Activated CD4-positive, alpha-beta T cell treated with anti-CD3 and anti-CD28 coated beads, Interleukin-2, amount 50 U/mL, for 1 hour (primary cell): ENCODE data around the gene IRGC.
A peak's percentile ranks its signal among the peaks of the same experiment; 100 is the strongest.
"Not testable (repeated sequence)": the region's sequence is repeated elsewhere in the genome, so short reads cannot be mapped to it uniquely, and the experiment has no call there.

Experiments
- DNase-seq: peaks from one replicate; pipeline ENCODE4 v3.0.0-alpha.2; 2020

The IRGC gene

GRCh38 chr19:43759515-43759914, 43.6 kb downstream of the IRGC start:
- DNase-seq = no peak

DNA sequence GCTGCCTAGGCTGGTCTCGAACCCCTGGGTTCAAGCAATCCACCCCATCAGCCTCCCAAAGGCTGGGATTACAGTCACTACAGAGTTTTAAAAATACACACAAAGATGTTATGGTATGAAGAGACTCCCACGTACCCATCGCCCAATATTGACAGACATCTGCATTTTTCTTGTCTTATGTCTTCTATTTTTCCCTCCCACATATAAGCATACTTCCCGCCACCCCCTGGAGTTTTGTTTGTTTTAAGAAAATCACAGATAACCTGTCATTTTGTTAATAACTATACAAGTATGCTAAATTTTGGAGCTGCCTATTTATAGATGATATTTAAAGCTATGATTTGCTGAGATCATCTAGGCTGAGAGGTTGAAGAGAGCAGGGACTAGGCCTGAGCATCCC, 45.1 kb downstream of the IRGC start:
- no peak for DNase-seq

DNA sequence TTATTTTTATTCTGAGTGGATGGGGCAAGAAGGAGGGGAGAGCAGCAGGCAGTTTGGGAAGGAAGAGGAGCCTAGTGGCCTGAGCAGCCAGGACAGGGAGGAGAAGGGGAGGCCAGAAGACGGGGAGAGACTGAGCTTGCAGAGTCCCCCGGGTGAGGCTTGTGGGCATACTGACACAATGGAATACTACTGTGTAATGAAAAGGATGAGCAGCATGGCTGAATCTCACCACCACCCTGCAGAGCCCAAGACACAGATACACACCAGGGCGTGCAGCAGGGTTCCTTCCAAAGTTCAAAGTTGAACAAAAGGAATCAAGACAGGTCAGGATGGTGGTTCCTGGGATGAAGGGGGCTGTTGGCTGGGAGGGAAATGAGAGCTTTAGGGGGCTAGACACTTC, 46.9 kb downstream of the IRGC start:
- DNase-seq = no peak

DNA sequence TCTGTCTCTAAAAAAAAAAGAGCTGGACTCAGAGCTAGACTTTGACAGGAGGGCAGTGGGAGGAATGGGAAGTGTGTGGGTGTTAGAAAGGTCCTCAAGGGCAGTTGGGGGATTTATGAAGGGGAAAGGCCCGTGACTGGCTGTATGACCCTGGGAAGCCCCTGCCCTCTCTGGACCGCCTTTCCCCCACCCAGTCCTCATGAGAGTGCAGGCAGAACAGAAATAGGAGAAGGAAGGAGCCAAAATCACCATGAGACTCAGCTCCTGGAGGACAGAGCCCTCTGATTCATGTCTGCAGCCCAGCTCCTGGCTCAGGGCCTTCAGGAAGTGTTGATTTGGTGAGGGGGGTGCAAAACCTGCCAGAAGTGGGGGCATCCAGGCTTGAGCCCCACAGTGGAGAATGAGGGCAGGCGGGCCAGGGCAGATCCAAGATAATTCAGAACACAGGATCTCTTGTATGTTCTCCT, 47.6 kb downstream of the IRGC start:
- no peak for DNase-seq

- DNase-seq = not testable (repeated sequence)
Observed at GRCh38 chr19:43764684-43765083, 48.8 kb downstream of the IRGC start.

DNA sequence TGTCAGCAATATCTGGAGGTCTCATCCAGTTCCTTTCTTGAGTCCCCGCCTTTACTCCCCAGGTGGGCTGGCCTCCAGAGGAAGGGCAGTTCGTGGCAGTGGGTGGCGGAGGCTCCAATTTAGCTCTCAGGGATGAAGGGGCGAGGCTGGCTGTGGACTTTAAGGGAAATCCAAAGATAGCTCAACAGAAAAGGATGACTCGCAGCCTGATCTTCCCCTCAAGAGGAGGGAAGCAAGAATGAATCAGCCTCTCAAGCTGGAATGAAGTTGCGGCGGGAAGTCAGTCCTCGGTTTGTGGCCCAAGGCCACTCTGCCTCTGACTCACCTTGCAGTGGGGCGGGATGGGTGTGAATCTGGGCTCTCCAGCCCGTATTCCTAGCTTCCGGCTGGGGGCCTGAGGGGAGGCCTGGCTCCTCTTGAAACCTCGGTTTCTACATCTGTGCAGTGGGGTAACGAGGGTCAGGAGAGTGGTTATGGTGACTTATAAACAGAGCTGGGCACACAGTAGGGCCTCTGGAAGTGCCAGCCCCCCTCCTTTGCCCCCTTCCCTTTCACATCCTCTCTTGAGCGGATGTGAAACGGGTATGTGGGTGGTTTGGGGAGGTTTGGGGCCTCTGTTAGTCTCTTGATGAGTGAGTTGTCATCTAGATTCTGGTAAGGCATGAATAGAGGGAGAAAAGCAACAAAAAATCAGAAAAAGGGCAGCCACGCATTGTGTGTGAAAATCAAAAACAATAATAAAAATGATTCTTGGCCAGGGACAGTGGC, 49.4 kb downstream of the IRGC start:
- peak; percentile 58 for DNase-seq

DNA sequence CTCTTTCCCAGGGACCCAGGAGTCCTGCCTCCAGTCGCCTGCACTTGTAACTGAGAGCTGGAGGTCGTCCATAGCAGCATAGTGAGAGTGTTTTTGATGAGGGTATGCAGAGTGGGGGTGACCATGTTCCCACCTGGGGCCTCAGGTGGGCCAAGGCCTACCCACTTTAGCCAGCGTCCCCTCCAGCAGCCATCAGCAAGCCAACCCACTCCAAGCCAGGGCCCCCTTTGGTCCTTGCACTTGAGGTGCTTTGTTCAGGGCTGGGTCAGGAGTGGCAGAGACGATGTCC, 50.8 kb downstream of the IRGC start:
- DNase-seq = no peak

DNA sequence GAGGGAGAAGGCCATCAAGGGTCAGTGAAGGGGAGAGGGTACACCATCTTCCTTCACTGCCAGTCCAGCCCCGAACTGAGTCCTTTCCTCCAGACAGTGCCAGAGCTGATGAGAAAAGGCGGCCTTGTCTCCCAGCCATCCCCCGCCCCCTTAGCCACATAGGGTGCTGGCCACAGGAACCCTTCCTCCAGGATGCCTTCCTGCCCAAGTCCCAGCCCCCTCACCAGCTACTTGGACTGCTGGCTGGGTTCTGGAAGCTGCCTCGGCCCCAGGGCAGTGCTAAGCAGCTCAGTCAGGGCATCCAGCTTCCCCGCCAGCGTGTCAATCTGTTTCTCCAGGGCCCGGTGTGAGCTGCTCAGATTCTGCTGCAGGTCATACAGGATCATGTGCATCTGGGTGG, 51.4 kb downstream of the IRGC start:
- no peak for DNase-seq

GRCh38 chr19:43767818-43768217, 51.9 kb downstream of the IRGC start:
- DNase-seq = no peak

- DNase-seq = no peak
Observed at GRCh38 chr19:43768273-43769050, 52.6 kb downstream of the IRGC start.

GRCh38 chr19:43769256-43769655, 53.4 kb downstream of the IRGC start:
- DNase-seq = no peak
